OCI-LY7 (cell line): ENCODE data around the gene ITM2B. TPM values are rescaled to one million over a fixed set of nuclear protein-coding genes. Genes with fewer than 3 reads are reported as not detected.

Experiments used
- BruUV-seq: library from RNA; stranded (reverse); fragments of 400-500 nt; replicated peaks from 2 replicates; lab custom pipeline; 2021; lab: Mats Ljungman, UMichigan
- CTCF ChIA-PET: fragments of 300-600 bp; sonication (Branson Sonifier 250); formaldehyde crosslinking; loops from one replicate; lab custom pipeline; 2022; ENCODE audit warnings: antibody characterized with exemption; ENCODE audit not compliant: unreplicated experiment; lab: Charles Lee
- POLR2A ChIA-PET: fragments of 300-600 bp; sonication (Branson Sonifier 250); formaldehyde crosslinking; loops from one replicate; lab custom pipeline; 2022; ENCODE audit warnings: antibody characterized with exemption; lab: Charles Lee
- DNase-seq: peaks from one replicate; pipeline ENCODE4 v3.0.0-alpha.2; 2015; ENCODE audit warnings: low spot score
- H2AFZ ChIP-seq: fragments of 200-600 bp; sonication (generic), shearing (Covaris generic); 2 replicates; pipeline ENCODE4 v1.6.1; 2014; ENCODE audit warnings: mild to moderate bottlenecking, antibody characterized with exemption, low read length, moderate library complexity
- H3K27ac ChIP-seq: fragments of 200-600 bp; sonication (generic); 2 replicates; pipeline ENCODE4 v1.5.1; 2014; ENCODE audit warnings: mixed run types, low read depth, mild to moderate bottlenecking, moderate library complexity, low read length, inconsistent platforms; ENCODE audit not compliant: poor library complexity, severe bottlenecking
- H3K36me3 ChIP-seq: fragments of 200-600 bp; sonication (generic); 2 replicates; pipeline ENCODE4 v1.6.1; 2014; ENCODE audit warnings: mild to moderate bottlenecking, antibody characterized with exemption, low read length, moderate library complexity, mixed read lengths; ENCODE audit not compliant: insufficient read depth
- H3K4me1 ChIP-seq: fragments of 200-600 bp; sonication (generic); 2 replicates; pipeline ENCODE4 v1.5.1; 2014; ENCODE audit warnings: mild to moderate bottlenecking, low read length; ENCODE audit not compliant: insufficient read depth, poor library complexity, severe bottlenecking
- H3K4me2 ChIP-seq: fragments of 200-600 bp; sonication (generic); 2 replicates; pipeline ENCODE4 v1.6.1; 2014; ENCODE audit warnings: mild to moderate bottlenecking, low read length
- H3K4me3 ChIP-seq: fragments of 200-600 bp; sonication (generic); 2 replicates; pipeline ENCODE4 v1.5.1; 2014; ENCODE audit warnings: mild to moderate bottlenecking, low read depth, low read length; ENCODE audit not compliant: poor library complexity, severe bottlenecking
- H3K79me2 ChIP-seq: fragments of 200-600 bp; sonication (generic); 2 replicates; pipeline ENCODE4 v1.6.1; 2016; ENCODE audit warnings: low read depth, mild to moderate bottlenecking, low read length, moderate library complexity, mixed read lengths; ENCODE audit not compliant: insufficient read depth
- H3K9me2 ChIP-seq: fragments of 200-600 bp; sonication (generic); 2 replicates; pipeline ENCODE4 v1.6.1; 2016; ENCODE audit warnings: mild to moderate bottlenecking, low read length, mixed read lengths; ENCODE audit not compliant: insufficient read depth
- H3K9me3 ChIP-seq: fragments of 200-600 bp; sonication (generic); 2 replicates; pipeline ENCODE4 v1.6.1; 2014; ENCODE audit warnings: mild to moderate bottlenecking, mixed run types, low read length, mixed read lengths
- H4K20me1 ChIP-seq: fragments of 200-600 bp; sonication (generic); 2 replicates; pipeline ENCODE4 v1.6.1; 2014; ENCODE audit warnings: mild to moderate bottlenecking, antibody characterized with exemption, low read length, moderate library complexity, mixed read lengths; ENCODE audit not compliant: insufficient read depth
- CTCF ChIP-seq: fragments of 200-600 bp; sonication (generic); conservative IDR thresholded peaks from 2 replicates; pipeline ENCODE4 v1.5.1; 2014; ENCODE audit warnings: mild to moderate bottlenecking, antibody characterized with exemption, low read length, moderate library complexity, mixed read lengths
- EZH2phosphoT487 ChIP-seq: fragments of 200-600 bp; sonication (generic); IDR thresholded peaks from 2 replicates; pipeline ENCODE4 v1.6.1; 2018; ENCODE audit warnings: low read depth, borderline replicate concordance, mild to moderate bottlenecking, mixed run types, antibody characterized with exemption, low read length, moderate library complexity, mixed read lengths
- intact Hi-C: fragments of 100-400 bp; cut with micrococcal nuclease; formaldehyde crosslinking; loops from one replicate; pipeline ENCODE4 v1.10.0; 2022; ENCODE audit not compliant: unreplicated experiment
- total RNA-seq, 2 experiments: library from RNA; depleted of rRNA in 1 of 2; stranded (reverse); fragments of >200 nt in 1 of 2; shearing (Covaris generic) in 1 of 2; gene quantifications; 2 replicates each; pipeline ENCODE4 v1.2.3, GENCODE V29; 2014 to 2022

The ITM2B gene
- total RNA-seq, 2 experiments from 2014 or later, result 14.7 to 43.3 TPM

GRCh38 chr13:48253849-48254248, 20.8 kb downstream of the ITM2B start:
- ChIA-PET CTCF (no interaction called here), POLR2A (no interaction called here)
- TF ChIP-seq CTCF, result no peak
- TF ChIP-seq EZH2phosphoT487, result no peak
- H3K4me1 ChIP-seq, result no peaks in the 10 kb centered on the region
- no peaks in the 10 kb centered on the region for H3K9me3 ChIP-seq
- DNase-seq, result no peak
- H3K79me2 ChIP-seq, result no peaks in the 10 kb centered on the region
- no peak overlapping the region for H3K4me3 ChIP-seq
- H3K9me2 ChIP-seq, result no peaks in the 10 kb centered on the region
- no peak overlapping the region for H3K4me2 ChIP-seq
- intact Hi-C loops, result no loop called here
- H3K36me3 ChIP-seq, result peaks cover 25% of the 10 kb centered on the region; the same call in 1 of the 2 replicates
- H2AFZ ChIP-seq, result no peak overlapping the region
- 0 out of 2 replicates have a peak, but pooled peaks cover 3% of the 10 kb centered on the region for H4K20me1 ChIP-seq
- H3K27ac ChIP-seq, result no peak overlapping the region
- no TSS peak for BruUV-seq

GRCh38 chr13:48255090-48255489, 22.1 kb downstream of the ITM2B start:
- Histone ChIP-seq H3K27ac (no peak overlapping the region), H3K9me3 (no peaks in the 10 kb centered on the region), H4K20me1 (no peaks in the 10 kb centered on the region), H3K4me2 (no peak overlapping the region), H3K4me3 (no peak overlapping the region), H3K36me3 (peaks cover 28% of the 10 kb centered on the region; the same call in 1 of the 2 replicates), H2AFZ (no peak overlapping the region), H3K9me2 (no peaks in the 10 kb centered on the region), H3K79me2 (no peaks in the 10 kb centered on the region), H3K4me1 (no peaks in the 10 kb centered on the region)
- CTCF ChIA-PET, result no interaction called here
- no peak for TF ChIP-seq CTCF
- TF ChIP-seq EZH2phosphoT487, result no peak
- POLR2A ChIA-PET, result interaction anchor here (1.1 kb wide), 1 partner anchor 10 kb away, joined by 3 read pairs; no protein-coding TSS in a partner anchor
- intact Hi-C loops, result no loop called here
- no TSS peak for BruUV-seq
- no peak for DNase-seq

- POLR2A ChIA-PET, result interaction anchor here (1.1 kb wide), 1 partner anchor 9 kb away, joined by 3 read pairs; no protein-coding TSS in a partner anchor
- no peaks in the 10 kb centered on the region for H3K9me3 ChIP-seq
- H4K20me1 ChIP-seq, result no peaks in the 10 kb centered on the region
- BruUV-seq, result no TSS peak
- H3K9me2 ChIP-seq, result no peaks in the 10 kb centered on the region
- no peak for TF ChIP-seq CTCF
- no peak for TF ChIP-seq EZH2phosphoT487
- peaks cover 32% of the 10 kb centered on the region; the same call in 1 of the 2 replicates for H3K36me3 ChIP-seq
- H2AFZ ChIP-seq, result no peak overlapping the region
- no peak for DNase-seq
- no peaks in the 10 kb centered on the region for H3K79me2 ChIP-seq
- intact Hi-C loops, result no loop called here
- no peaks in the 10 kb centered on the region for H3K4me1 ChIP-seq
- CTCF ChIA-PET, result no interaction called here
- H3K27ac ChIP-seq, result no peak overlapping the region
- H3K4me3 ChIP-seq, result no peak overlapping the region
- no peak overlapping the region for H3K4me2 ChIP-seq
Observed at GRCh38 chr13:48255954-48256353, 22.9 kb downstream of the ITM2B start.
